Measurements from ENCODE around the gene PLCB4. TPM values are rescaled to one million over a fixed set of nuclear protein-coding genes. Genes with fewer than 3 reads are reported as not detected.

The PLCB4 gene
- 2.2 and 5.0 TPM in 2 replicates for total RNA-seq

GRCh38 chr20:9068841-9069663, at the start of gene PLCB4:
TSS of gene PLCB4 (plus strand) at chr20:9069087. CDS start at chr20:9307815, 238,728 bp downstream.

GRCh38 chr20:9514461-9515213, 445.8 kb downstream of the PLCB4 start, which contains the start of gene LAMP5:
TSS of gene LAMP5 (plus strand) at chr20:9514590. CDS start at chr20:9514853, 263 bp downstream.

All from placental pericyte (primary cell).